GM23338 (cell line): ENCODE results near the gene HIF1AN. TPM values are rescaled to one million over a fixed set of nuclear protein-coding genes. Genes with fewer than 3 reads are reported as not detected.

ENCODE experiments used
- ATAC-seq: fragments of 200-7000 bp; cut with Tn5 transposase; 3 replicates; pipeline ENCODE4 v1.9.1; 2020
- DNase-seq: peaks from one replicate; pipeline ENCODE4 v3.0.0-alpha.2; 2015; ENCODE audit warnings: low spot score
- H2AFZ ChIP-seq: fragments of 200-600 bp; sonication (generic); 2 replicates; pipeline ENCODE4 v1.8.0; 2016; ENCODE audit warnings: antibody characterized with exemption, mild to moderate bottlenecking, moderate library complexity
- H3F3A ChIP-seq: fragments of 200-600 bp; sonication (generic); replicated peaks from 2 replicates; pipeline ENCODE4 v1.8.0; 2017; ENCODE audit warnings: antibody characterized with exemption, mixed run types, low read depth
- H3K27ac ChIP-seq: fragments of 200-600 bp; sonication (generic); 2 replicates; pipeline ENCODE4 v1.6.1; 2016; ENCODE audit warnings: low read depth
- H3K27me3 ChIP-seq: fragments of 200-600 bp; sonication (generic); 2 replicates; pipeline ENCODE4 v1.8.0; 2016; ENCODE audit warnings: mild to moderate bottlenecking, mixed run types, moderate library complexity; ENCODE audit not compliant: insufficient read depth
- H3K36me3 ChIP-seq: fragments of 200-600 bp; sonication (generic); 2 replicates; pipeline ENCODE4 v1.8.0; 2016; ENCODE audit warnings: mild to moderate bottlenecking; ENCODE audit not compliant: insufficient read depth
- H3K4me1 ChIP-seq: fragments of 200-600 bp; sonication (generic); 2 replicates; pipeline ENCODE4 v1.8.0; 2016; ENCODE audit warnings: mild to moderate bottlenecking, moderate library complexity; ENCODE audit not compliant: insufficient read depth
- H3K4me2 ChIP-seq: fragments of 200-600 bp; sonication (generic); 2 replicates; pipeline ENCODE4 v1.7.1; 2017; ENCODE audit warnings: mixed run types
- H3K4me3 ChIP-seq: fragments of 200-600 bp; sonication (generic); 2 replicates; pipeline ENCODE4 v1.6.1; 2016; ENCODE audit warnings: mixed run types
- H3K79me2 ChIP-seq: fragments of 200-600 bp; sonication (generic); replicated peaks from 2 replicates; pipeline ENCODE4 v1.8.0; 2017; ENCODE audit warnings: mild to moderate bottlenecking; ENCODE audit not compliant: insufficient read depth
- H3K9me2 ChIP-seq: fragments of 200-600 bp; sonication (generic); 2 replicates; pipeline ENCODE4 v1.8.0; 2017; ENCODE audit not compliant: insufficient read depth
- H4K20me1 ChIP-seq: fragments of 200-600 bp; sonication (generic); replicated peaks from 2 replicates; pipeline ENCODE4 v1.8.0; 2017; ENCODE audit warnings: mild to moderate bottlenecking; ENCODE audit not compliant: insufficient read depth
- H3K27ac Mint-ChIP-seq: 2 replicates; pipeline ENCODE4 v1.8.0; 2020; ENCODE audit warnings: inconsistent platforms, mild to moderate bottlenecking, moderate library complexity, mixed read lengths
- H3K27me3 Mint-ChIP-seq: 3 replicates; pipeline ENCODE4 v1.8.0; 2022; ENCODE audit warnings: low read depth, mild to moderate bottlenecking, moderate library complexity, mixed read lengths, inconsistent platforms; ENCODE audit not compliant: insufficient read depth, poor library complexity
- H3K36me3 Mint-ChIP-seq: 3 replicates; pipeline ENCODE4 v1.8.0; 2021; ENCODE audit warnings: low read depth, mild to moderate bottlenecking, inconsistent platforms, moderate library complexity, mixed read lengths
- H3K4me1 Mint-ChIP-seq: 3 replicates; pipeline ENCODE4 v1.8.0; 2020; ENCODE audit warnings: mild to moderate bottlenecking, inconsistent platforms, mixed read lengths
- H3K4me3 Mint-ChIP-seq: 3 replicates; pipeline ENCODE4 v1.8.0; 2021; ENCODE audit warnings: moderate library complexity, mild to moderate bottlenecking, inconsistent platforms, mixed read lengths
- H3K9me3 Mint-ChIP-seq: 3 replicates; pipeline ENCODE4 v1.8.0; 2020; ENCODE audit warnings: moderate library complexity, mild to moderate bottlenecking, inconsistent platforms, mixed read lengths
- CTCF ChIP-seq, 2 experiments: fragments of 200-600 bp in 1 of 2; sonication (generic) in 1 of 2; conservative IDR thresholded peaks; 2 replicates each; pipeline versions ENCODE4 v1.5.1 to v1.6.1; 2016 to 2017; ENCODE audit warnings: antibody characterized with exemption in 2 of 2, low read depth in 2 of 2, mild to moderate bottlenecking in 2 of 2, moderate library complexity in 1 of 2
- ETS1 ChIP-seq: IDR thresholded peaks from 2 replicates; pipeline ENCODE4 v1.6.1; 2016; ENCODE audit warnings: antibody characterized with exemption
- EZH2phosphoT487 ChIP-seq: fragments of 200-600 bp; sonication (generic); IDR thresholded peaks from one replicate; pipeline ENCODE4 v1.8.1; 2018; ENCODE audit warnings: antibody characterized with exemption; ENCODE audit not compliant: unreplicated experiment
- ZNF462 ChIP-seq: fragments of 250-450 bp; sonication (Bioruptor Pico); IDR thresholded peaks from 2 replicates; pipeline ENCODE4 v1.5.0; 2020; ENCODE audit warnings: mild to moderate bottlenecking, moderate library complexity
- polyA plus RNA-seq: library from polyadenylated mRNA; unstranded; fragments of >200 nt; fragmentation: Nextera tagmentation; extraction: Ambion mirVana; gene quantifications from 2 replicates; pipeline ENCODE4 v1.2.1, GENCODE V29; 2016
- total RNA-seq: library from RNA; depleted of rRNA; stranded (reverse); fragments of >200 nt; shearing (Covaris generic); gene quantifications from 2 replicates; pipeline ENCODE4 v1.2.3, GENCODE V29; 2014

HIF1AN gene
- total and polyA plus RNA-seq, 2 experiments from 2014 or later, result 9.9 to 26.3 TPM

GRCh38 chr10:100505164-100505563 is 30.6 kb upstream of the HIF1AN start (continued):
- TF ChIP-seq ZNF462 (CRISPR knock-in tag), result no peak

GRCh38 chr10:100506596-100507356 is 29.0 kb upstream of the HIF1AN start:
- peaks cover 4% of the 10 kb centered on the region for H3K27me3 Mint-ChIP-seq
- ATAC-seq (no peak), DNase-seq (no peak)
- H3K9me3 Mint-ChIP-seq, result no peaks in the 10 kb centered on the region
- Histone ChIP-seq H3K4me1 (no peaks in the 10 kb centered on the region), H3K9me2 (no peaks in the 10 kb centered on the region), H3K27ac (no peak overlapping the region), H3K4me3 (no peak overlapping the region), H3K4me2 (no peak overlapping the region), H3K27me3 (no peaks in the 10 kb centered on the region), H4K20me1 (no peaks in the 10 kb centered on the region), H2AFZ (no peak overlapping the region), H3K36me3 (no peaks in the 10 kb centered on the region; the same call in 1 of the 2 replicates), H3K79me2 (no peaks in the 10 kb centered on the region), H3F3A (no peaks in the 10 kb centered on the region)
- peaks cover 5% of the 10 kb centered on the region; the same call in 1 of the 3 replicates for H3K4me1 Mint-ChIP-seq
- no peak overlapping the region for H3K27ac Mint-ChIP-seq
- no peaks in the 10 kb centered on the region for H3K36me3 Mint-ChIP-seq
- H3K4me3 Mint-ChIP-seq, result no peak overlapping the region
- TF ChIP-seq ZNF462 (CRISPR knock-in tag) (no peak), CTCF (conservative IDR thresholded peaks at IDR 0.05; ENCODE audit: low read depth in 2 of 2) (no peak), EZH2phosphoT487 (no peak), ETS1 (no peak)
